ENCODE data around the gene SNTG2.

GRCh38 chr2:1414121-1414520, 463.5 kb downstream of the SNTG2 start:
- TF ChIP-seq CTCF (IDR thresholded peaks at IDR 0.05) (no peak), POLR2A (IDR thresholded peaks at IDR 0.05) (no peak)
